ENCODE data around the gene ZNF619.

The ZNF619 gene

DNA sequence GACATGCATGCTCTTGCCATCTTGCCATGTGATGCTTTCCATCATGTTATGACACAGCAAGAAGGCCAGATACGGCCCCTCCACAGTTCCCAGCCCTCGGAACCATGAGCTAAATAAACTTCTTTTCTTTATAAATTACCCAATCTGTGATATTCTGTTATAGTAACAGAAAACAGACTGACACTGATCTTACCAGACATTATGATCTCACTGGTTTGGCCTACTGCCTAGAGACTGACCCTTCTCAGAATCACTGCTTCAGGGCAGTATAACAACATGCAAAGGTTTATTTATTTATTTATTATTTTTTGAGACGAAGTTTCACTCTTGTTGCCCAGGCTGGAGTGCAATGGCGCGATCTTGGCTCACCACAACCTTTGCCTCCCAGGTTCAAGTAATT is 14.0 kb downstream of the ZNF619 start:
- TF ChIP-seq, protein P1, sequence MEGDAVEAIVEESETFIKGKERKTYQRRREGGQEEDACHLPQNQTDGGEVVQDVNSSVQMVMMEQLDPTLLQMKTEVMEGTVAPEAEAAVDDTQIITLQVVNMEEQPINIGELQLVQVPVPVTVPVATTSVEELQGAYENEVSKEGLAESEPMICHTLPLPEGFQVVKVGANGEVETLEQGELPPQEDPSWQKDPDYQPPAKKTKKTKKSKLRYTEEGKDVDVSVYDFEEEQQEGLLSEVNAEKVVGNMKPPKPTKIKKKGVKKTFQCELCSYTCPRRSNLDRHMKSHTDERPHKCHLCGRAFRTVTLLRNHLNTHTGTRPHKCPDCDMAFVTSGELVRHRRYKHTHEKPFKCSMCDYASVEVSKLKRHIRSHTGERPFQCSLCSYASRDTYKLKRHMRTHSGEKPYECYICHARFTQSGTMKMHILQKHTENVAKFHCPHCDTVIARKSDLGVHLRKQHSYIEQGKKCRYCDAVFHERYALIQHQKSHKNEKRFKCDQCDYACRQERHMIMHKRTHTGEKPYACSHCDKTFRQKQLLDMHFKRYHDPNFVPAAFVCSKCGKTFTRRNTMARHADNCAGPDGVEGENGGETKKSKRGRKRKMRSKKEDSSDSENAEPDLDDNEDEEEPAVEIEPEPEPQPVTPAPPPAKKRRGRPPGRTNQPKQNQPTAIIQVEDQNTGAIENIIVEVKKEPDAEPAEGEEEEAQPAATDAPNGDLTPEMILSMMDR (IDR thresholded peaks at IDR 0.05; ENCODE audit: control insufficient read depth, extremely low read depth, insufficient read depth), result no peak
- H3K4me3 ChIP-seq (ENCODE audit: low read depth, low read length), result no peak overlapping the region
- DNase-seq (ENCODE audit: low read depth), result no peak

DNA sequence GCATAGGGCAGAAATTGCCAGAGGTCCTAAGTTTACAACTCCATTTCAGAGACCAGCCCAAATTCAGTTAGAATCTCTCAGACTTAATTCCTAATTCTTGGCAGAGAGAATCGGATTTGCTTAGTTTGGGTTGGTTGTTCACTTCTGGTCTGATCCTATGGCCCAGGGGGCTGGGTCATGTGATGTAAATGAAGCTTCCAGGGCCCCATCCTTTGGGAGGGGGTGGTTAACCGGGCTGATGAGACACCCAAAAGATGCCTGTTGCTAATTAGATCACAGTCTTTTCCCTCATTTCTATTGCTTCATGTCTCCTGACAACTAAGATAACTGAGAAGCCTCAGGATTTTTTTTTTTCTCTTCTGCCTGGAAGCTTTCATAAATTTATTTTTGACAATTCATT is 17.8 kb downstream of the ZNF619 start:
- DNase-seq (ENCODE audit: low read depth), result no peak
- TF ChIP-seq, protein P1 (IDR thresholded peaks at IDR 0.05; ENCODE audit: control insufficient read depth, extremely low read depth, insufficient read depth), result no peak
- H3K4me3 ChIP-seq (ENCODE audit: low read depth, low read length), result no peak overlapping the region

DNA sequence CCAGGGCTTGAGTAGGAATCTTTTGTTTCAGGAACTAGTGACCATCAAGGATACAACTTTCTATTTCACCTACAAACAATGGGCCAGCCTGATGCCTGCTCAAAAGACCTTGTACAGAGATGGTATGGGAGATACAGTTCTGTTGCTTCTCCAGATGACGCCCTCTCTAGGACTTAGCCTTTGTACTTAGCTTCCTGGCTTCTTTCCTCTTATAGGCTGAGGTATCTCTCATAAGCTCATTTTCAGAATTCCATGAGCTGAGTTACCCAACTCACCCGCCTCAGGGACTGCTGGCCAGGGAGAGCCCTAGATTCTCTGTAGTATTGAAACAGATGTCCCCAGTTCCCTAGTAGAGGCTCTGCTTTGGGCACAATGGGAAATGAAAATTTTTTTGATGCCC is 20.4 kb downstream of the ZNF619 start:
- no peak for DNase-seq (ENCODE audit: low read depth)
- no peak overlapping the region for H3K4me3 ChIP-seq (ENCODE audit: low read depth, low read length)
- TF ChIP-seq, protein P1 (IDR thresholded peaks at IDR 0.05; ENCODE audit: control insufficient read depth, extremely low read depth, insufficient read depth), result no peak

DNA sequence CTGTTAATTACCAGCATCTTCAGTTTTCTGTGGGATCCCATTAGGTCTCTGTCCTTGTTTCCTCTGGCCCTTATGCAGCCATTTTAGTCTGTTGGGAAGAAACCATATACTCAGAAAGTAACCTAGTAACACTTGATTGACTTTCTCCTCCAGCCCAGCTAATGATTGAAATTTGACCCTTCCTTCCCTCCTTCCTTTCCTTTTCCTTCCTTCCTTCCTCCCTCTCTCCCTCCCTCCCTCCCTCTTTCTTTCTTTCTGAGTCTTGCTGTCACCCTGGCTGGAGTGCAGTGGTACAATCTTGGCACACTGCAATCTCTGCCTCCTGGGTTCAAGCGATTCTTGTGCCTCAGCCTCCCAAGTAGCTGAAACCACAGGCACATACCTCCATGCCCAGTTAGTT is 23.0 kb downstream of the ZNF619 start:
- H3K4me3 ChIP-seq (ENCODE audit: low read depth, low read length), result no peak overlapping the region
- no peak for DNase-seq (ENCODE audit: low read depth)
- TF ChIP-seq, protein P1 (IDR thresholded peaks at IDR 0.05; ENCODE audit: control insufficient read depth, extremely low read depth, insufficient read depth), result no peak

DNA sequence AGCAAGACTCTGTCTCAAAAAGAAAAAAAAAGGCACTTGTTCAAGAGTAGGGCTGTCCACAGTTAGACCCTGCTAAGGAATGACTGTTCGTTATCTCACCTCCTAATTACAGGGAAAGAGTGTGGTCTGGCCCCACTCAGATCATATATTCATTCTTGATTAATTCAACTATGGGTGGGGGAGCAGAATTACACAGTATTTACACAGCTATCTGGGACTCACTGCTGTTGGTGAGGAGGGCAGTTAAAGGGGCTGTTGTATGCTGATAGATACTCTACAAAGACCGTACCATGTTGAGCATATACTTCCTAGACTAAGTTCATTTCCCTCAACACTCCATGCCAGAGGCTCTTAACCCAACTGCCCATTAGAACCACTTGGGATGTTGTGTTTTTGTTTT is 25.1 kb downstream of the ZNF619 start:
- TF ChIP-seq, protein P1 (IDR thresholded peaks at IDR 0.05; ENCODE audit: control insufficient read depth, extremely low read depth, insufficient read depth), result no peak
- H3K4me3 ChIP-seq (ENCODE audit: low read depth, low read length), result no peak overlapping the region
- no peak for DNase-seq (ENCODE audit: low read depth)

DNA sequence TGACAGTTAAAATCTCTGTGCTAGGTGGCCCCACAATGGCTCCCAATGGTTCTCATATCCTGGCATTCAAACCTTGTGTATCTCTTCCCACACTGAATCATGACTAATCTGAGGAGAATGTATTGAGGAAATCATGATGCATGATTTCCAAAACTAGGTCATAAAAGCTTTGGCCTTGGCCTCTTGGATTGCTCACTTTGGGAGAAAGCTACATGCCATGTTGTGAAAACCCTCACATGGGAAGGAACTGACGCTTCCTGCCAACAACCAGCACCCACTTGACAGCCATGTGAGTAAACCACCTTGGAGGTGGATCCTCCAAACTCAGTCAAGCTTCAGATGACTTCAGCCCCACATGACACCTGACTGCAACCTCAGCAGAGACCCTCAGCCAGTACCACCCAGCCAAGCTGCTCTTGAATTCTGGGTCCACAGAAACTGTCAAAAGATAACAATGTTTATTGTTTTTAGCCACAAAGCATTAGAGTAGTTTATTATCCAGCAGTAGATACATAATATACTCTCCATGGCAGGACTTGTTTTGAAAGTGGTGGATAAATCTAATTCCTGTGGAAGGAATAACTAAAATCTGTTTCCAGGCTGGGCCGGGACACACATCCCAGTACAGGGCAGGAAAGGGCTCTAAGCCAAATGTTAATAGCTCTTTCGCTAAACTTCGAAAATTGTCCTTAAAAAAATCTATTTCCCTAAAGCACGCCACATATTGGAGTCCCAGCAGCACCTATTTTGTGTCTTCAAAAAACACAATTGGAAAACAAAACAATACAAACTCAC is 27.9 kb downstream of the ZNF619 start:
- TF ChIP-seq, protein P1 (IDR thresholded peaks at IDR 0.05; ENCODE audit: control insufficient read depth, extremely low read depth, insufficient read depth), result no peak
- DNase-seq (ENCODE audit: low read depth), result no peak
- H3K4me3 ChIP-seq (ENCODE audit: low read depth, low read length), result peak overlapping the region; percentile 65
